GM19351 (cell line): ENCODE results near the gene ASXL1.

ENCODE experiments used
- ATAC-seq: cut with Tn5 transposase; IDR thresholded peaks from one replicate; pipeline ENCODE4 v1.9.1; 2021; ENCODE audit warnings: mild to moderate bottlenecking, moderate library complexity; ENCODE audit not compliant: unreplicated experiment

ASXL1 gene

GRCh38 chr20:32451340-32451681 is 93.2 kb downstream of the ASXL1 start:
- no peak for ATAC-seq

GRCh38 chr20:32451682-32452461 is 93.7 kb downstream of the ASXL1 start:
- ATAC-seq, result no peak

GRCh38 chr20:32452776-32453466 is 94.8 kb downstream of the ASXL1 start:
- ATAC-seq, result no peak

GRCh38 chr20:32453467-32454163 is 95.5 kb downstream of the ASXL1 start:
- ATAC-seq, result no peak

GRCh38 chr20:32454164-32455145 is 96.3 kb downstream of the ASXL1 start:
- ATAC-seq, result no peak

GRCh38 chr20:32455171-32455900 is 97.2 kb downstream of the ASXL1 start:
- no peak for ATAC-seq

GRCh38 chr20:32455901-32456701 is 98.0 kb downstream of the ASXL1 start:
- ATAC-seq, result no peak

- ATAC-seq, result peak; percentile 56
These were observed 98.8 kb downstream of the ASXL1 start for GRCh38 chr20:32456869-32457478.

GRCh38 chr20:32457479-32457986 is 99.4 kb downstream of the ASXL1 start:
- peak; percentile 70 for ATAC-seq

- no peak for ATAC-seq
These were observed 100.1 kb downstream of the ASXL1 start for GRCh38 chr20:32458061-32458836.

- no peak for ATAC-seq
These were observed 100.7 kb downstream of the ASXL1 start for GRCh38 chr20:32458837-32459220.

- no peak for ATAC-seq
These were observed 102.1 kb downstream of the ASXL1 start for GRCh38 chr20:32460231-32460630.

- ATAC-seq, result no peak
These were observed 102.7 kb downstream of the ASXL1 start for GRCh38 chr20:32460683-32461320.

- no peak for ATAC-seq
These were observed 103.9 kb downstream of the ASXL1 start for GRCh38 chr20:32461836-32462600.

- ATAC-seq, result no peak
These were observed 104.9 kb downstream of the ASXL1 start for GRCh38 chr20:32462900-32463641.
